GM18526 (cell line): Measurements from ENCODE around the gene ANKS1B.

Experiments used
- POLR2A ChIP-seq: IDR thresholded peaks from 3 replicates; pipeline ENCODE4 v1.6.1; 2011; ENCODE audit not compliant: insufficient read length; ENCODE audit errors: extremely low read depth

ANKS1B gene

GRCh38 chr12:99435095-99435791 lies 549.5 kb downstream of the ANKS1B start:
- TF ChIP-seq POLR2A = no peak

DNA sequence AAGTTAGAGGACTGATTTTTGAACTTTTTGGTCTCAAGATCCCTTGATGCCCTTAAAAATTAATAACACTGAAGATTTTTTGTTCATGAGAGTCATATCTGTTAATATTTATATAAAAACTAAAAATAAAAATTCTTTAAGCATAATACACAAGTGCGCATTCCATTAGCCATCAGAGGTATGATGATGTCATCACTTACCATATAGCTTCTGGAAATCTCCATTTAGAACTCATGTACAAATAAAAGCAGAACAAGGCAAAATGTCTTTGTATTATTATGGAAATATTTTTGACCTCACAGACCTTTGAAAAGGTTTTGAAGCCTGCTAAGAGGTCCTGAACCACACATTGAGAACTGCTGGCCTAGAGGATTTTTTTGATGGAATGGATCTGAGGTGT lies 551.6 kb downstream of the ANKS1B start:
- TF ChIP-seq POLR2A = no peak

DNA sequence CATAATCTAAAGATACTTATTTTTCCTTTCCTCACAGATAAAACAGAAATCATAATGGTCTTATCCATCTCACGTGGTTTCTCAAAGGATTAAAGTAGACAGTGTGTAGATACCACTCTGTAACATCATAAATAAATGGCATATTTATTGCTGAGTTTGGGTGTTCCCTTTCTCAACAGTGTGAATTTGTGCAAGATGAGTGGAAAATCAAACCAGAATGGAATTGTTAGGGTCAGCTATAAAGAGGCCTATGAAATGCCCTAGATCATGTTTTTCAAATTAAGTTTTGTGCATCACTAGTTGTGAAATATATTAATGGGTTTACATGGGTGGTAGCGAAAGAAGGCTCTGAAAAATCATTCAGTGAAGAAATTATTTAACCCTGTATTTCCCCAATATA lies 553.5 kb downstream of the ANKS1B start:
- TF ChIP-seq POLR2A = no peak

DNA sequence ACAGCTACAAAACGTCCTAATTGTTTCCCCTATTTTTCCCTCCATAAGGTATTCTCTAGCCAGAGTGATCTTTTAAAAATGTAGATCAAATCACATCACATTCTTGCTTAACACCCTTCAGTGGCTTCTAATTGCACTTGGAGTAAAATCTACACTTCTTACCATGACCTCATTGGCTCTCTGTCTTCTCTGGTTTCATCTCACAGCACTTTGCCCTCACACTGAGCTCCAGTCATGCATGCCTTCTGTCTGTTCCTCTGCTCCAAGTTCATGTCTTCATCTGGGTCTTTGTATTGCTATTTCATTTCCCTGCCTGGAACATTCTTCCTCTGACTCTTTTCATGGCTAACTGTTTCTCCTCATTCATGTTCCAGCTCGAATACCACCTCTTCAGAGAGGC lies 557.6 kb downstream of the ANKS1B start:
- TF ChIP-seq POLR2A = no peak

GRCh38 chr12:99418379-99418778 lies 566.4 kb downstream of the ANKS1B start:
- no peak for TF ChIP-seq POLR2A

- TF ChIP-seq POLR2A = no peak
Measured at GRCh38 chr12:99413751-99414150, 571.0 kb downstream of the ANKS1B start.

DNA sequence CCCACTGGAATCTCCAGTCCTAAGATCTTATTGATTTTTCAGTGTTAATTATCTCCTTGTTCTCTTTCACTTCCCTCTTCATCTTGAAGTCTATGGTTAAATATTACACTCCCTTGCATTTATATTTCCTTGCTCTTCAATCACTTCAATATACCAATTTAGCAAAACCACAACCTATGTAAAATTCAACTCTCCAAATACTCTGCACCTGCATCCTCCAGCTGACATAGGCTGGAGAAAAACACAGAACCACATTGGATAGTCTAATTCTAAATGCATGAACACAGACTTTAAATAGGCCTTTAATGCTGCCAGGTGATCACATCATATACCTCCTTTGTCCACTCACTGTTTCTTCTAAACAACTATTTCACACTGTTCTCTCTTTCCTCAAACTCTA lies 591.0 kb downstream of the ANKS1B start:
- no peak for TF ChIP-seq POLR2A

GRCh38 chr12:99392091-99392850 lies 592.5 kb downstream of the ANKS1B start:
- no peak for TF ChIP-seq POLR2A

GRCh38 chr12:99390707-99391106 lies 594.0 kb downstream of the ANKS1B start:
- no peak for TF ChIP-seq POLR2A

GRCh38 chr12:99389751-99390150 lies 595.0 kb downstream of the ANKS1B start:
- no peak for TF ChIP-seq POLR2A

DNA sequence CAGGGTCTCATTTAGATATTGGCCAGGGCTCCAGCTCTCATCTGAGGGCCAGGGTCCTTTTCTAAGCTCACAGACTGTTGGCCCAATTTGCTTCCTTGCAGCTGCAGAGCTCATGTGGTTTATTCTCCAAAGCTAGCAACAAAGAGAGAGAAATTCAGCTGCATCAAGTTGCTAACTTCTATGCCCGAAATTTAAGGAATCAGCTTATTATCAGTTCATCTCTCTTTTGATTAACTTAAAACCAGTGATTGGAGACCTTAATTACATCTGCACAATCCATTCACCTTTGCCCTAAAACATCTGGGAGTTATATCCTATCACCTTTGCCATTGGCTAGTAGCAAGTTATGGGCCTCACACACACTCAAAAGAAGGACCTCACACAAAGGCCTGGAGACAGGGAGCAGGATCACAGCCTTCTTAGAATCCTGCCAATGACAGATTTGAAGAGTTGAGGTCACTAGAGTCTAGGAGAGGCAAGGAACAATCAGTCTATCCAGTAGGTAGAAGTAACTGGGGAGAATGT lies 596.0 kb downstream of the ANKS1B start:
- TF ChIP-seq POLR2A = no peak

DNA sequence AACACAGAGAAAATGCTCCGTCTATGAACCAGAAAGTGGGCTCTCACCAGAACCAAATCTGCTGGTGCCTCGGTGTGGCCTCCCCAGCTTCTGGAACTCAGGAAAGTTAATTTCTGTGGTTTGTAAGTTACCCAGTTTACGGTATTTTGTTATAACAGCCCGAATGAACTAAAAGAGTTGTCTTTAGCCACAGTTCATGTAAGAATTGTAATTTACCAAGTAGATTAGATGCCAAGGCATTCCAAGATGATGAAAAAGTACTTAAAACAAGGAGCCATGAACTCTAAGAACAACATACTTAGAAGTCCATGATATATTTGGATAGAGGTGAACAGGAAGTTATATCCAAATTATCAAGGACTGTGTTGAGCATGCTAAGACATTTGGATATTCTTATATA lies 597.1 kb downstream of the ANKS1B start:
- TF ChIP-seq POLR2A = no peak

- no peak for TF ChIP-seq POLR2A
Measured at GRCh38 chr12:99386907-99387306, 597.8 kb downstream of the ANKS1B start.

DNA sequence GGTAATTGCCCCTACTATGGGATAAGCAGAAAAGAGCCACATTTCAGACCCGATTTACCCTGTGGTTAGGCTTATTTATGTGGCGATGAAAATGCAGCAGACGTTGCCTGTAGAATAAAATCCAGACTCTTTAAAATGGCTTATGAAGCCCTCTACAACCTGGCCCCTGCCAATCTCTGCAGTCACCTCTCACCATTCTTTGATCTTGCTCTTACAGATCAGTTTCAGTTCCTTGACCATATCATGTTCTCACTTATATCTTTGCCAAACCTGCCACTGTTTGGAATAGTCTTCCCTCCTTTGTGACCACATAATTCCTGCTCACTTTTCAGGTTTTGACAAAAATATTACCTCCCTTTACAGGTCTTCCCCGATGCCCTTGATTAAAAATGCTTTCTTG lies 601.5 kb downstream of the ANKS1B start:
- TF ChIP-seq POLR2A = no peak

DNA sequence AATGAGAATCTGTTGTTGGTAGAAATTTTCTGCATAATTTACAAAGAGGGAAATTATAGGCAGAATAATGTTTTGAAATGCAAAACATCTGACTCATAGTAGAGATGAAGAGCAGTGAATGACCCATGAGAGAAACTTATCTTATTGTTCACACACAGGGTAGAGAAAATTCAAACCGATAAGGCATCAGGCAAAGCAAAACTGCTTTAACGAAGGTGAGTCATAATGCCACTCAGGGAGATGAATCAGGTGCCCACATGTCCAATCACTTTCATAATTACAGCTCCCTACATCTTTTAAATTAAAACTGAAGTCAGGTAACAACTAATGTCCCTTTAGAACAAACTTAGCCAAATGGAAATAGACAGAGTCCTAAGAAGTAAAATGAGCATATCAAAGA lies 602.7 kb downstream of the ANKS1B start:
- TF ChIP-seq POLR2A = no peak

- no peak for TF ChIP-seq POLR2A
Measured at GRCh38 chr12:99380701-99381100, 604.0 kb downstream of the ANKS1B start.
